Urothelium cell line (cell line): ENCODE data around the gene DISP2.

Source experiments
- DNase-seq: peaks from one replicate; pipeline ENCODE4 v3.0.0; 2011; ENCODE audit warnings: low spot score, mixed read lengths
- FAIRE-seq: peaks from 2 replicates; lab custom pipeline; 2011; peaks lifted over from hg19 to GRCh38; lab: Jason Lieb, UNC

The DISP2 gene

GRCh38 chr15:40420071-40420713 lies 62.2 kb downstream of the DISP2 start:
- no peak for FAIRE-seq

GRCh38 chr15:40420793-40421192 lies 62.8 kb downstream of the DISP2 start:
- FAIRE-seq (no peak), DNase-seq (no peak)

More at GRCh38 chr15:40420071-40420713, 62.2 kb downstream of the DISP2 start:
- no peak for DNase-seq

- DNase-seq (peak; percentile 77), FAIRE-seq (peak; percentile 9)
These were observed 63.5 kb downstream of the DISP2 start for GRCh38 chr15:40421246-40422157.

- FAIRE-seq: no peak
- no peak for DNase-seq
These were observed 66.6 kb downstream of the DISP2 start for GRCh38 chr15:40424483-40425115.

- FAIRE-seq (no peak), DNase-seq (no peak)
These were observed 67.7 kb downstream of the DISP2 start for GRCh38 chr15:40425681-40426080.

GRCh38 chr15:40427188-40427587 lies 69.2 kb downstream of the DISP2 start:
- FAIRE-seq (no peak), DNase-seq (no peak)

GRCh38 chr15:40428185-40428584 lies 70.2 kb downstream of the DISP2 start:
- FAIRE-seq: no peak
- no peak for DNase-seq
